GM23338 (cell line): ENCODE results near the gene IL16.

Source experiments
- EZH2 ChIP-seq: fragments of 200-600 bp; sonication (generic); IDR thresholded peaks from one replicate; pipeline ENCODE4 v1.8.0; 2017; ENCODE audit warnings: antibody characterized with exemption, mild to moderate bottlenecking, low read depth; ENCODE audit not compliant: unreplicated experiment
- JUNB ChIP-seq: IDR thresholded peaks from one replicate; pipeline ENCODE4 v1.6.1; 2016; ENCODE audit warnings: antibody characterized with exemption; ENCODE audit not compliant: unreplicated experiment
- POLR2AphosphoS5 ChIP-seq: IDR thresholded peaks from 2 replicates; pipeline ENCODE4 v1.6.1; 2016; ENCODE audit warnings: antibody characterized with exemption, low read depth
- ZNF331 ChIP-seq: fragments of 250-450 bp; sonication (Bioruptor Pico); IDR thresholded peaks from 2 replicates; pipeline ENCODE4 v1.5.0; 2020; ENCODE audit warnings: low read depth, mild to moderate bottlenecking, moderate library complexity
- TF ChIP-seq, protein P1 (sequence below), 2 experiments: fragments of 200-600 bp in 1 of 2; sonication (generic) in 1 of 2; conservative IDR thresholded peaks; 2 replicates each; pipeline versions ENCODE4 v1.5.1 to v1.6.1; 2016 to 2017; ENCODE audit warnings: antibody characterized with exemption in 2 of 2, low read depth in 2 of 2, mild to moderate bottlenecking in 2 of 2, moderate library complexity in 1 of 2
- TF ChIP-seq, protein P2 (sequence below): IDR thresholded peaks from one replicate; pipeline ENCODE4 v1.6.1; 2018; ENCODE audit warnings: antibody characterized with exemption; ENCODE audit not compliant: unreplicated experiment

DNA sequence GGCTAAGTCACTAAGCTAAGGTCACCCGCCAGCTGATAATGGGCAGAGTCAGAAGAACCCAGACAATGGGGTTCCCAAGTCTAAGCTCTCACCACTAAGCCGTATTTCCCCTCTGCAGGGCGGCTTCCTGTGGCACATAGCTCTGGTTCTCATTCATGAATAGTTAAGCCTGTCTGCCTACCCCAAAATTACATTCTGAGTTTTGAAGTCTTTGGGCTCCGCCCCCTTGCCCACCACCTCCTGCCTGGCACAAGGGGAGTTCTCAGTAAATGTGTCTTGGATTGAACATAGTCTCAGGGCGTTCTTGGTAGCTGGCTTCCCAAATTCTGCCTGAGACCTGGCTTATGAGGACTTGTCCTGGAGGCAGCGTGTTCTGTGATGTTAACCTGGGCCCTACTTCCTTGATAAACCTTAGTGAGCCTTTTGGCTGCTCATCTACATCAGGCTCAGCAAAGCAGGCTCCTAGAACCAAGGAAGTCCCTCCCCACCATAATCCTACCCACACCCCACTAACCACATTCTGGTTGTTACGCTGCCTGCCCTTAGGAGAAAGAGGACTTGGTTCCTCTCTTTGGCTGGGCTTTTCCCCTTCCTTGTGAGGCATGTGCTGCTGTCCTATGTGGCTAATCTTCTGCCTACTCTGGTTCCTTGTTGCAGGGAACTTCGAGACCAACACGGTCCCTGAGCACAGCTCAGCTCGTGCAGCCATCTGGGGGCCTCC is 72.4 kb downstream of the IL16 start:
- TF ChIP-seq, protein P1, sequence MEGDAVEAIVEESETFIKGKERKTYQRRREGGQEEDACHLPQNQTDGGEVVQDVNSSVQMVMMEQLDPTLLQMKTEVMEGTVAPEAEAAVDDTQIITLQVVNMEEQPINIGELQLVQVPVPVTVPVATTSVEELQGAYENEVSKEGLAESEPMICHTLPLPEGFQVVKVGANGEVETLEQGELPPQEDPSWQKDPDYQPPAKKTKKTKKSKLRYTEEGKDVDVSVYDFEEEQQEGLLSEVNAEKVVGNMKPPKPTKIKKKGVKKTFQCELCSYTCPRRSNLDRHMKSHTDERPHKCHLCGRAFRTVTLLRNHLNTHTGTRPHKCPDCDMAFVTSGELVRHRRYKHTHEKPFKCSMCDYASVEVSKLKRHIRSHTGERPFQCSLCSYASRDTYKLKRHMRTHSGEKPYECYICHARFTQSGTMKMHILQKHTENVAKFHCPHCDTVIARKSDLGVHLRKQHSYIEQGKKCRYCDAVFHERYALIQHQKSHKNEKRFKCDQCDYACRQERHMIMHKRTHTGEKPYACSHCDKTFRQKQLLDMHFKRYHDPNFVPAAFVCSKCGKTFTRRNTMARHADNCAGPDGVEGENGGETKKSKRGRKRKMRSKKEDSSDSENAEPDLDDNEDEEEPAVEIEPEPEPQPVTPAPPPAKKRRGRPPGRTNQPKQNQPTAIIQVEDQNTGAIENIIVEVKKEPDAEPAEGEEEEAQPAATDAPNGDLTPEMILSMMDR (conservative IDR thresholded peaks at IDR 0.05; ENCODE audit: low read depth in 2 of 2): no peak
- TF ChIP-seq, protein P2, sequence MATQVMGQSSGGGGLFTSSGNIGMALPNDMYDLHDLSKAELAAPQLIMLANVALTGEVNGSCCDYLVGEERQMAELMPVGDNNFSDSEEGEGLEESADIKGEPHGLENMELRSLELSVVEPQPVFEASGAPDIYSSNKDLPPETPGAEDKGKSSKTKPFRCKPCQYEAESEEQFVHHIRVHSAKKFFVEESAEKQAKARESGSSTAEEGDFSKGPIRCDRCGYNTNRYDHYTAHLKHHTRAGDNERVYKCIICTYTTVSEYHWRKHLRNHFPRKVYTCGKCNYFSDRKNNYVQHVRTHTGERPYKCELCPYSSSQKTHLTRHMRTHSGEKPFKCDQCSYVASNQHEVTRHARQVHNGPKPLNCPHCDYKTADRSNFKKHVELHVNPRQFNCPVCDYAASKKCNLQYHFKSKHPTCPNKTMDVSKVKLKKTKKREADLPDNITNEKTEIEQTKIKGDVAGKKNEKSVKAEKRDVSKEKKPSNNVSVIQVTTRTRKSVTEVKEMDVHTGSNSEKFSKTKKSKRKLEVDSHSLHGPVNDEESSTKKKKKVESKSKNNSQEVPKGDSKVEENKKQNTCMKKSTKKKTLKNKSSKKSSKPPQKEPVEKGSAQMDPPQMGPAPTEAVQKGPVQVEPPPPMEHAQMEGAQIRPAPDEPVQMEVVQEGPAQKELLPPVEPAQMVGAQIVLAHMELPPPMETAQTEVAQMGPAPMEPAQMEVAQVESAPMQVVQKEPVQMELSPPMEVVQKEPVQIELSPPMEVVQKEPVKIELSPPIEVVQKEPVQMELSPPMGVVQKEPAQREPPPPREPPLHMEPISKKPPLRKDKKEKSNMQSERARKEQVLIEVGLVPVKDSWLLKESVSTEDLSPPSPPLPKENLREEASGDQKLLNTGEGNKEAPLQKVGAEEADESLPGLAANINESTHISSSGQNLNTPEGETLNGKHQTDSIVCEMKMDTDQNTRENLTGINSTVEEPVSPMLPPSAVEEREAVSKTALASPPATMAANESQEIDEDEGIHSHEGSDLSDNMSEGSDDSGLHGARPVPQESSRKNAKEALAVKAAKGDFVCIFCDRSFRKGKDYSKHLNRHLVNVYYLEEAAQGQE: no peak
- TF ChIP-seq EZH2 (no peak), POLR2AphosphoS5 (no peak), ZNF331 (CRISPR knock-in tag) (no peak), JUNB (no peak)
